GM12878 (cell line): Measurements from ENCODE around the gene GRXCR2. TPM values are rescaled to one million over a fixed set of nuclear protein-coding genes. Genes with fewer than 3 reads are reported as not detected.

Experiments
- ATAC-seq: fragments of 200-7000 bp; cut with Tn5 transposase; 3 replicates; pipeline ENCODE4 v1.9.1; 2020; ENCODE audit warnings: mild to moderate bottlenecking, moderate library complexity
- BruUV-seq: library from RNA; stranded (reverse); fragments of 400-500 nt; replicated peaks from 2 replicates; lab custom pipeline; 2021; lab: Mats Ljungman, UMichigan
- CTCF ChIA-PET: fragments of 300-600 bp; sonication (Branson Sonifier 250); formaldehyde crosslinking; extraction: SDS; loops from one replicate; lab custom pipeline; 2021; ENCODE audit warnings: inconsistent platforms; lab: Yijun Ruan, JAX
- POLR2A ChIA-PET: fragments of 350-600 bp; formaldehyde crosslinking; extraction: SDS; loops from one replicate; lab custom pipeline; 2021; ENCODE audit warnings: inconsistent platforms; lab: Charles Lee
- RAD21 ChIA-PET: fragments of 300-600 bp; sonication (Branson Sonifier 250); formaldehyde crosslinking; loops from one replicate; lab custom pipeline; 2023; ENCODE audit warnings: antibody characterized with exemption; ENCODE audit not compliant: unreplicated experiment; lab: Charles Lee
- SMC1A ChIA-PET: fragments of 300-600 bp; sonication (Branson Sonifier 250); formaldehyde crosslinking; loops from one replicate; lab custom pipeline; 2023; ENCODE audit not compliant: unreplicated experiment, uncharacterized antibody; lab: Charles Lee
- DNase-seq: peaks from one replicate; pipeline ENCODE4 v3.0.0-alpha.2; 2011; ENCODE audit warnings: low read depth, low spot score
- FAIRE-seq: peaks from 3 replicates; lab custom pipeline; 2011; peaks lifted over from hg19 to GRCh38; lab: Jason Lieb, UNC
- H2AFZ ChIP-seq: 2 replicates; pipeline ENCODE4 v1.6.0; 2011; ENCODE audit warnings: low read depth, low read length, control low read depth; ENCODE audit not compliant: control insufficient read depth
- H3K27ac ChIP-seq: 2 replicates; pipeline ENCODE4 v1.5.1; 2011; ENCODE audit warnings: control low read depth; ENCODE audit not compliant: control insufficient read depth, insufficient read depth
- H3K27me3 ChIP-seq, 2 experiments: replicated peaks in 1 of 2; 2 replicates each; pipeline versions ENCODE4 v1.6.0 to v1.6.1; 2011; ENCODE audit warnings: low read length in 1 of 2; ENCODE audit not compliant: control insufficient read depth in 2 of 2, insufficient read depth in 2 of 2
- H3K36me3 ChIP-seq, 2 experiments: 2 replicates each; pipeline ENCODE4 v1.5.1; 2011; ENCODE audit warnings: low read length in 1 of 2; ENCODE audit not compliant: control insufficient read depth in 2 of 2, insufficient read depth in 2 of 2
- H3K4me1 ChIP-seq: 2 replicates; pipeline ENCODE4 v1.6.1; 2011; ENCODE audit warnings: mild to moderate bottlenecking, low read length, moderate library complexity, mixed read lengths; ENCODE audit not compliant: control insufficient read depth, insufficient read depth
- H3K4me2 ChIP-seq: 2 replicates; pipeline ENCODE4 v1.6.0; 2011; ENCODE audit warnings: control low read depth; ENCODE audit not compliant: control insufficient read depth, insufficient read depth
- H3K4me3 ChIP-seq: fragments of 200-600 bp; sonication (generic); 2 replicates; pipeline ENCODE4 v1.5.1; 2016
- H3K79me2 ChIP-seq: 2 replicates; pipeline ENCODE4 v1.6.0; 2011; ENCODE audit warnings: low read length; ENCODE audit not compliant: control insufficient read depth, insufficient read depth
- H3K9ac ChIP-seq: 2 replicates; pipeline ENCODE4 v1.8.0; 2011; ENCODE audit warnings: low read length, control low read depth, mixed read lengths; ENCODE audit not compliant: control insufficient read depth, insufficient read depth
- H3K9me3 ChIP-seq: replicated peaks from 3 replicates; pipeline ENCODE4 v1.5.1; 2011; ENCODE audit warnings: mild to moderate bottlenecking, low read length; ENCODE audit not compliant: control insufficient read depth, insufficient read depth
- H4K20me1 ChIP-seq: 2 replicates; pipeline ENCODE4 v1.6.0; 2011; ENCODE audit not compliant: control insufficient read depth, insufficient read depth
- BCL11A ChIP-seq: IDR thresholded peaks from 2 replicates; pipeline ENCODE4 v1.6.1; 2011; ENCODE audit warnings: low read depth, low read length
- CEBPB ChIP-seq, 2 experiments: fragments of 150-350 bp in 1 of 2; IDR thresholded peaks; 2 replicates each; pipeline ENCODE4 v1.6.1; 2012 to 2014; ENCODE audit warnings: low read depth in 2 of 2, low read length in 2 of 2, borderline replicate concordance in 1 of 2, inconsistent platforms in 1 of 2
- FOS ChIP-seq: IDR thresholded peaks from 3 replicates; pipeline ENCODE4 v1.6.1; 2011; ENCODE audit warnings: borderline replicate concordance; ENCODE audit not compliant: insufficient read length; ENCODE audit errors: extremely low read depth
- GATAD2B ChIP-seq: fragments of 450-650 bp; conservative IDR thresholded peaks from 2 replicates; pipeline ENCODE4 v1.6.1; 2017; ENCODE audit warnings: low read depth, mild to moderate bottlenecking, moderate library complexity
- POLR2AphosphoS2 ChIP-seq: IDR thresholded peaks from 2 replicates; pipeline ENCODE4 v1.6.1; 2011; ENCODE audit warnings: low read depth, mild to moderate bottlenecking, low read length, improper control_type of control experiment, moderate library complexity
- RAD21 ChIP-seq: IDR thresholded peaks from 2 replicates; pipeline ENCODE4 v1.6.1; 2011; ENCODE audit warnings: mild to moderate bottlenecking, low read depth, low read length, moderate library complexity; ENCODE audit not compliant: insufficient read depth
- RFX5 ChIP-seq: IDR thresholded peaks from 2 replicates; pipeline ENCODE4 v1.6.1; 2011; ENCODE audit warnings: low read depth, low read length, improper control_type of control experiment
- TARDBP ChIP-seq: IDR thresholded peaks from 2 replicates; pipeline ENCODE4 v1.6.1; 2016; ENCODE audit warnings: borderline replicate concordance
- TCF12 ChIP-seq: IDR thresholded peaks from 2 replicates; pipeline ENCODE4 v1.6.1; 2011; ENCODE audit warnings: low read depth, mild to moderate bottlenecking, low read length
- TCF3 ChIP-seq: IDR thresholded peaks from 2 replicates; pipeline ENCODE4 v1.6.1; 2012; ENCODE audit warnings: low read depth, mild to moderate bottlenecking, low read length, borderline replicate concordance; ENCODE audit not compliant: insufficient read depth
- WGBS: methylation state at CpG from one replicate; pipeline ENCODE4 v1.1.6; 2016; ENCODE audit warnings: low lambda C conversion rate; ENCODE audit not compliant: insufficient replicate concordance, insufficient coverage; ENCODE audit errors: missing lambda C conversion rate; 5-methylcytosine and 5-hydroxymethylcytosine counted together
- in situ Hi-C: fragments of 300-500 bp; cut with MboI; formaldehyde crosslinking; loops from 9 replicates; pipeline ENCODE4 v1.14.3; 2018; ENCODE audit warnings: mixed read lengths
- intact Hi-C: fragments of 100-400 bp; cut with micrococcal nuclease; formaldehyde crosslinking; loops from one replicate; pipeline ENCODE4 v1.14.2; 2022; ENCODE audit not compliant: unreplicated experiment
- polyA plus RNA-seq, 11 experiments: library from polyadenylated mRNA; depleted of rRNA in 4 of 11; unstranded in 6 of 11; stranded (reverse) in 5 of 11; fragments of >200 nt; fragmentation: Nextera tagmentation in 4 of 11; fragmentation: Illumina TruSeq in 1 of 11; extraction: Ambion mirVana in 4 of 11; extraction: Trizol in 1 of 11; gene quantifications; 1 replicate in 1 of 11; 2 replicates in 10 of 11; pipeline versions ENCODE4 v1.2.1 to v1.2.3, GENCODE V29; 2011 to 2016; ENCODE audit warnings: inconsistent platforms in 2 of 11, missing spikeins in 2 of 11, low read depth in 1 of 11
- total RNA-seq, 4 experiments: library from RNA; depleted of rRNA in 3 of 4; stranded (reverse); fragments of >200 nt in 3 of 4; fragmentation: Illumina TruSeq in 1 of 4; extraction: Trizol in 1 of 4; gene quantifications; 2 replicates each; pipeline versions ENCODE4 v1.2.1 to v1.2.3, GENCODE V29; 2013 to 2021
- TF ChIP-seq, protein P1 (sequence below): fragments of 450-650 bp; IDR thresholded peaks from 2 replicates; pipeline ENCODE4 v1.6.1; 2017; ENCODE audit warnings: mild to moderate bottlenecking
- TF ChIP-seq, protein P2 (sequence below), 3 experiments: IDR thresholded peaks in 2 of 3; conservative IDR thresholded peaks in 1 of 3; 2 replicates each; pipeline ENCODE4 v1.5.1; 2011; ENCODE audit warnings: low read depth in 3 of 3, low read length in 3 of 3, mild to moderate bottlenecking in 3 of 3, control low read depth in 2 of 3, moderate library complexity in 2 of 3, inconsistent platforms in 1 of 3, mixed read lengths in 1 of 3; ENCODE audit not compliant: control insufficient read depth in 2 of 3, insufficient read depth in 1 of 3; ENCODE audit errors: extremely low read depth in 1 of 3
- TF ChIP-seq, protein P3 (sequence below): fragments of 450-650 bp; IDR thresholded peaks from 2 replicates; pipeline ENCODE4 v1.6.1; 2017; ENCODE audit warnings: mild to moderate bottlenecking, moderate library complexity

GRXCR2 gene
- total and polyA plus RNA-seq, 10 of the 15 experiments (the other 5 are each of a cell fraction or from before 2014, with no cell fraction given), result not detected

DNA sequence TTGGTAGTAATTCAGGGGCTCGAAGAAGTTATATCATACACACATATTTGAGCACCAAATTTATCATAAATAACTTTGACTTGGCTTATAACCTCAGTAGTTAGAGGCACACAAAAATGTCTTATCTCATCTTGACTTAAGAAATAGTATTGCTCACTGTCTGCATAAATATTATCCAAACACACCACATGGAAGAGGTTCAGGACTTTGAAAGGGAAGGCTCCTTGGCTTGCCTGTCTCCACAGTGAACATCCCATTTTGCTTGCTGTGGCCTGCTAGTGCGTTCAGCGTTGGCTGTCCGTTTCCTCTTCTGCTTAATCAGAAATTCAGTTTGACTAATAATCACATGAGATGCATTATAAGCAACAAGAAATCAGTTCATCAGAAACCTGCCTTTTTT lies 13.9 kb downstream of the GRXCR2 start (continued):
- TF ChIP-seq BCL11A (no peak), RAD21 (no peak), TCF12 (no peak), CEBPB (IDR thresholded peaks at IDR 0.05; ENCODE audit: borderline replicate concordance in 1 of 2, low read depth in 2 of 2, low read length in 2 of 2) (no peak)
- TF ChIP-seq, protein P1, sequence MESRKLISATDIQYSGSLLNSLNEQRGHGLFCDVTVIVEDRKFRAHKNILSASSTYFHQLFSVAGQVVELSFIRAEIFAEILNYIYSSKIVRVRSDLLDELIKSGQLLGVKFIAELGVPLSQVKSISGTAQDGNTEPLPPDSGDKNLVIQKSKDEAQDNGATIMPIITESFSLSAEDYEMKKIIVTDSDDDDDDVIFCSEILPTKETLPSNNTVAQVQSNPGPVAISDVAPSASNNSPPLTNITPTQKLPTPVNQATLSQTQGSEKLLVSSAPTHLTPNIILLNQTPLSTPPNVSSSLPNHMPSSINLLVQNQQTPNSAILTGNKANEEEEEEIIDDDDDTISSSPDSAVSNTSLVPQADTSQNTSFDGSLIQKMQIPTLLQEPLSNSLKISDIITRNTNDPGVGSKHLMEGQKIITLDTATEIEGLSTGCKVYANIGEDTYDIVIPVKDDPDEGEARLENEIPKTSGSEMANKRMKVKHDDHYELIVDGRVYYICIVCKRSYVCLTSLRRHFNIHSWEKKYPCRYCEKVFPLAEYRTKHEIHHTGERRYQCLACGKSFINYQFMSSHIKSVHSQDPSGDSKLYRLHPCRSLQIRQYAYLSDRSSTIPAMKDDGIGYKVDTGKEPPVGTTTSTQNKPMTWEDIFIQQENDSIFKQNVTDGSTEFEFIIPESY, result no peak

DNA sequence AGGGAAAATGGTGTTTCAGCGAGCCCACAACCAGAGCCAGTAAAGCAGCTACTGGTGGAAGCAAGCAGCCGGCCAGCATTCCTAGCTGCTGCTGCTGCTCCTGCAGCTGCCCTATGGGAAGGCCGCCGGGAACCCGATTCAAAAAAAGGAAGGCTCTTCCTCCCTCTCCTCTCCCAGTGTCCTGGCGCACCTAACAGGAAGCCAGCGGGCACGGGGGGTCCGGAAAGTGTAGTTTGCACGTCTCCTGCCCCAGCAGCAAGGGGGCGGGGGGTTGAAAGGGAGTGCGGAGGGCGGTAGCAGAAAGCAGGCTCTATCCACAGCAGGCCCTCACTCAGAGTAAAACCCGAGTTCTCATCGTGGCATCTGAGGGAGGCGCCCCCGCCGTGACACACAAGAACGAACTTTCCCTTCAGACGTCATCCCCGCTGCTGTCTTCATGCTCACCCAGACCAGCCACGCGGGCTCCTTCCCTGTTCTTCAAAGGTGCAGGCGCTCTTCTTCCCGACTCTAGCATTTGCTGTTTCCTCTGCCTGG lies 16.5 kb downstream of the GRXCR2 start:
- FAIRE-seq (no peak), ATAC-seq (peak; percentile 31), DNase-seq (no peak)
- in situ Hi-C loops (no loop called here), intact Hi-C loops (no loop called here)
- 9% methylated on average over 19 of the region's 25 CpGs for WGBS
- no peak overlapping the region for H3K4me3 ChIP-seq
- no peaks in the 10 kb centered on the region for H3K4me1 ChIP-seq
- ChIA-PET RAD21 (no interaction called here), CTCF (interaction anchor here (0.7 kb wide), 1 partner anchor 54 kb away, joined by 3 read pairs; no protein-coding TSS in a partner anchor), POLR2A (no interaction called here), SMC1A (interaction anchor here (0.6 kb wide), 1 partner anchor 387 kb away, joined by 3 read pairs; no protein-coding TSS in a partner anchor)
- no TSS peak for BruUV-seq
- H4K20me1 ChIP-seq, result no peaks in the 10 kb centered on the region
- no peak overlapping the region for H3K27ac ChIP-seq
- H3K9me3 ChIP-seq, result no peaks in the 10 kb centered on the region
- H3K27me3 ChIP-seq, result no peaks in the 10 kb centered on the region
- H3K36me3 ChIP-seq, result no peaks in the 10 kb centered on the region
- H3K4me2 ChIP-seq, result no peak overlapping the region
- no peak overlapping the region for H3K9ac ChIP-seq
- no peak overlapping the region; the same call in 1 of the 2 replicates for H2AFZ ChIP-seq
- H3K79me2 ChIP-seq, result no peaks in the 10 kb centered on the region
- TF ChIP-seq RFX5 (no peak), GATAD2B (no peak), TARDBP (no peak), TCF3 (no peak), FOS (no peak), POLR2AphosphoS2 (no peak)
- TF ChIP-seq, protein P2, sequence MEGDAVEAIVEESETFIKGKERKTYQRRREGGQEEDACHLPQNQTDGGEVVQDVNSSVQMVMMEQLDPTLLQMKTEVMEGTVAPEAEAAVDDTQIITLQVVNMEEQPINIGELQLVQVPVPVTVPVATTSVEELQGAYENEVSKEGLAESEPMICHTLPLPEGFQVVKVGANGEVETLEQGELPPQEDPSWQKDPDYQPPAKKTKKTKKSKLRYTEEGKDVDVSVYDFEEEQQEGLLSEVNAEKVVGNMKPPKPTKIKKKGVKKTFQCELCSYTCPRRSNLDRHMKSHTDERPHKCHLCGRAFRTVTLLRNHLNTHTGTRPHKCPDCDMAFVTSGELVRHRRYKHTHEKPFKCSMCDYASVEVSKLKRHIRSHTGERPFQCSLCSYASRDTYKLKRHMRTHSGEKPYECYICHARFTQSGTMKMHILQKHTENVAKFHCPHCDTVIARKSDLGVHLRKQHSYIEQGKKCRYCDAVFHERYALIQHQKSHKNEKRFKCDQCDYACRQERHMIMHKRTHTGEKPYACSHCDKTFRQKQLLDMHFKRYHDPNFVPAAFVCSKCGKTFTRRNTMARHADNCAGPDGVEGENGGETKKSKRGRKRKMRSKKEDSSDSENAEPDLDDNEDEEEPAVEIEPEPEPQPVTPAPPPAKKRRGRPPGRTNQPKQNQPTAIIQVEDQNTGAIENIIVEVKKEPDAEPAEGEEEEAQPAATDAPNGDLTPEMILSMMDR (IDR thresholded peaks at IDR 0.05 in 2 of 3, conservative IDR thresholded peaks at IDR 0.05 in 1 of 3; ENCODE audit: control insufficient read depth in 2 of 3, extremely low read depth in 1 of 3, insufficient read depth in 1 of 3, low read depth in 3 of 3, low read length in 3 of 3), result no peak
- TF ChIP-seq, protein P3, sequence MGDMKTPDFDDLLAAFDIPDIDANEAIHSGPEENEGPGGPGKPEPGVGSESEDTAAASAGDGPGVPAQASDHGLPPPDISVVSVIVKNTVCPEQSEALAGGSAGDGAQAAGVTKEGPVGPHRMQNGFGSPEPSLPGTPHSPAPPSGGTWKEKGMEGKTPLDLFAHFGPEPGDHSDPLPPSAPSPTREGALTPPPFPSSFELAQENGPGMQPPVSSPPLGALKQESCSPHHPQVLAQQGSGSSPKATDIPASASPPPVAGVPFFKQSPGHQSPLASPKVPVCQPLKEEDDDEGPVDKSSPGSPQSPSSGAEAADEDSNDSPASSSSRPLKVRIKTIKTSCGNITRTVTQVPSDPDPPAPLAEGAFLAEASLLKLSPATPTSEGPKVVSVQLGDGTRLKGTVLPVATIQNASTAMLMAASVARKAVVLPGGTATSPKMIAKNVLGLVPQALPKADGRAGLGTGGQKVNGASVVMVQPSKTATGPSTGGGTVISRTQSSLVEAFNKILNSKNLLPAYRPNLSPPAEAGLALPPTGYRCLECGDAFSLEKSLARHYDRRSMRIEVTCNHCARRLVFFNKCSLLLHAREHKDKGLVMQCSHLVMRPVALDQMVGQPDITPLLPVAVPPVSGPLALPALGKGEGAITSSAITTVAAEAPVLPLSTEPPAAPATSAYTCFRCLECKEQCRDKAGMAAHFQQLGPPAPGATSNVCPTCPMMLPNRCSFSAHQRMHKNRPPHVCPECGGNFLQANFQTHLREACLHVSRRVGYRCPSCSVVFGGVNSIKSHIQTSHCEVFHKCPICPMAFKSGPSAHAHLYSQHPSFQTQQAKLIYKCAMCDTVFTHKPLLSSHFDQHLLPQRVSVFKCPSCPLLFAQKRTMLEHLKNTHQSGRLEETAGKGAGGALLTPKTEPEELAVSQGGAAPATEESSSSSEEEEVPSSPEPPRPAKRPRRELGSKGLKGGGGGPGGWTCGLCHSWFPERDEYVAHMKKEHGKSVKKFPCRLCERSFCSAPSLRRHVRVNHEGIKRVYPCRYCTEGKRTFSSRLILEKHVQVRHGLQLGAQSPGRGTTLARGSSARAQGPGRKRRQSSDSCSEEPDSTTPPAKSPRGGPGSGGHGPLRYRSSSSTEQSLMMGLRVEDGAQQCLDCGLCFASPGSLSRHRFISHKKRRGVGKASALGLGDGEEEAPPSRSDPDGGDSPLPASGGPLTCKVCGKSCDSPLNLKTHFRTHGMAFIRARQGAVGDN, result no peak
